ENCODE measurements around the gene GNRH2. TPM values are rescaled to one million over a fixed set of nuclear protein-coding genes. Genes with fewer than 3 reads are reported as not detected.
"Not testable (repeated sequence)": the region's sequence is repeated elsewhere in the genome, so short reads cannot be mapped to it uniquely, and the experiment has no call there.

Gene GNRH2
- total RNA-seq (1 to 10 TPM in 1 of 4 donors, under 1 TPM in 1, not detected in 2; 0.79 to 1.5 TPM), polyA plus RNA-seq (0.75 TPM)
- long read RNA-seq, donor 1, result 0 reads
- long read RNA-seq, donor 2, partial matches to known transcripts, result 0 of 1 reads
- long read RNA-seq, donor 2, other reads (novel, unspliced or antisense), result 1 of 1 reads
- long read RNA-seq, donor 3, partial matches to known transcripts, result 0 of 1 reads
- long read RNA-seq, donor 3, other reads (novel, unspliced or antisense), result 1 of 1 reads
- long read RNA-seq, donor 4, result 0 reads

- Histone ChIP-seq H3K9me3 (ENCODE audit: control insufficient read depth, low read length) (no peaks in the 10 kb centered on the region), H3K4me3 (ENCODE audit: low read length) (no peak within 1 kb of the TSS), H3K27ac (ENCODE audit: low read length) (peak within 1 kb of the TSS; percentile 66), H3K27me3 (ENCODE audit: control insufficient read depth, insufficient read depth) (no peaks in the 10 kb centered on the region), H3K4me1 (ENCODE audit: control insufficient read depth, insufficient read depth, low read length) (peaks cover 2% of the 10 kb centered on the region)
- intact Hi-C loops (cut with DNase I), result no loop called here
- no peak for ATAC-seq
- no peak for DNase-seq
- WGBS, result 78% methylated on average over 3 of the region's 3 CpGs
Measured at GRCh38 chr20:3043322-3043721, at the start of gene GNRH2. TSS of gene GNRH2 (plus strand) at chr20:3043622. CDS start at chr20:3044415, 793 bp downstream.

- Histone ChIP-seq H3K4me3 (ENCODE audit: low read length) (no peak overlapping the region), H3K4me1 (ENCODE audit: control insufficient read depth, insufficient read depth, low read length) (no peaks in the 10 kb centered on the region), H3K9me3 (ENCODE audit: control insufficient read depth, low read length) (no peaks in the 10 kb centered on the region), H3K27ac (ENCODE audit: low read length) (no peak overlapping the region), H3K27me3 (ENCODE audit: control insufficient read depth, insufficient read depth) (no peaks in the 10 kb centered on the region)
- ATAC-seq, result no peak
- intact Hi-C loops (cut with DNase I), result loop anchor here in 1 of 4 donors (10.0 kb wide), 1 partner anchor 121 kb away; the partner anchor contains the start of gene PTPRA
- no peak for DNase-seq
- WGBS, result 78% methylated on average over 2 of the region's 2 CpGs
Measured at GRCh38 chr20:2995796-2996195, 47.6 kb upstream of the GNRH2 start.

GRCh38 chr20:2998728-2999127, 44.7 kb upstream of the GNRH2 start:
- Histone ChIP-seq H3K4me3 (ENCODE audit: low read length) (no peak overlapping the region), H3K27ac (ENCODE audit: low read length) (no peak overlapping the region), H3K9me3 (ENCODE audit: control insufficient read depth, low read length) (no peaks in the 10 kb centered on the region), H3K4me1 (ENCODE audit: control insufficient read depth, insufficient read depth, low read length) (no peaks in the 10 kb centered on the region), H3K27me3 (ENCODE audit: control insufficient read depth, insufficient read depth) (no peaks in the 10 kb centered on the region)
- ATAC-seq (no peak), DNase-seq (no peak)
- intact Hi-C loops (cut with DNase I), result loop anchor here in 1 of 4 donors (10.0 kb wide), 1 partner anchor 124 kb away; the partner anchor contains the start of gene PTPRA

- H3K27me3 ChIP-seq (ENCODE audit: control insufficient read depth, insufficient read depth), result no peaks in the 10 kb centered on the region
- no peak for DNase-seq
Measured at GRCh38 chr20:3000852-3001523, 42.4 kb upstream of the GNRH2 start.

GRCh38 chr20:3003416-3003815, 40.0 kb upstream of the GNRH2 start:
- intact Hi-C loops (cut with DNase I), result no loop called here
- no peak for ATAC-seq
- H3K4me1 ChIP-seq (ENCODE audit: control insufficient read depth, insufficient read depth, low read length), result no peaks in the 10 kb centered on the region
- no peak overlapping the region for H3K27ac ChIP-seq (ENCODE audit: low read length)
- H3K9me3 ChIP-seq (ENCODE audit: control insufficient read depth, low read length), result no peaks in the 10 kb centered on the region
- WGBS, result 95% methylated on average over 2 of the region's 2 CpGs
- no peaks in the 10 kb centered on the region for H3K27me3 ChIP-seq (ENCODE audit: control insufficient read depth, insufficient read depth)
- H3K4me3 ChIP-seq (ENCODE audit: low read length), result no peak overlapping the region
- no peak for DNase-seq

More at GRCh38 chr20:3000852-3001523, 42.4 kb upstream of the GNRH2 start:
- Histone ChIP-seq H3K4me3 (ENCODE audit: low read length) (no peak overlapping the region), H3K4me1 (ENCODE audit: control insufficient read depth, insufficient read depth, low read length) (no peaks in the 10 kb centered on the region), H3K27ac (ENCODE audit: low read length) (no peak overlapping the region), H3K9me3 (ENCODE audit: control insufficient read depth, low read length) (no peaks in the 10 kb centered on the region)
- intact Hi-C loops (cut with DNase I), result no loop called here
- WGBS, result 51% methylated on average over 7 of the region's 7 CpGs
- ATAC-seq, result peak; percentile 58 to 62

- Histone ChIP-seq H3K4me3 (ENCODE audit: low read length) (no peak overlapping the region), H3K27me3 (ENCODE audit: control insufficient read depth, insufficient read depth) (no peaks in the 10 kb centered on the region), H3K4me1 (ENCODE audit: control insufficient read depth, insufficient read depth, low read length) (no peaks in the 10 kb centered on the region), H3K27ac (ENCODE audit: low read length) (no peak overlapping the region), H3K9me3 (ENCODE audit: control insufficient read depth, low read length) (no peaks in the 10 kb centered on the region)
- DNase-seq (no peak), ATAC-seq (no peak)
- intact Hi-C loops (cut with DNase I), result no loop called here
- WGBS, result 88% methylated on average over 1 of the region's 1 CpG
Measured at GRCh38 chr20:3010985-3011723, 32.3 kb upstream of the GNRH2 start.

GRCh38 chr20:3011752-3012151, 31.7 kb upstream of the GNRH2 start:
- H3K27ac ChIP-seq (ENCODE audit: low read length), result no peak overlapping the region
- 77% methylated on average over 3 of the region's 3 CpGs for WGBS
- DNase-seq, result no peak
- no peaks in the 10 kb centered on the region for H3K9me3 ChIP-seq (ENCODE audit: control insufficient read depth, low read length)
- no peaks in the 10 kb centered on the region for H3K4me1 ChIP-seq (ENCODE audit: control insufficient read depth, insufficient read depth, low read length)
- intact Hi-C loops (cut with DNase I), result no loop called here
- ATAC-seq, result no peak
- H3K27me3 ChIP-seq (ENCODE audit: control insufficient read depth, insufficient read depth), result no peaks in the 10 kb centered on the region
- H3K4me3 ChIP-seq (ENCODE audit: low read length), result no peak overlapping the region

GRCh38 chr20:3013771-3014170, 29.7 kb upstream of the GNRH2 start:
- H3K9me3 ChIP-seq (ENCODE audit: control insufficient read depth, low read length), result no peaks in the 10 kb centered on the region
- no peak for DNase-seq
- no peaks in the 10 kb centered on the region for H3K27me3 ChIP-seq (ENCODE audit: control insufficient read depth, insufficient read depth)
- intact Hi-C loops (cut with DNase I), result no loop called here
- no peak overlapping the region for H3K4me3 ChIP-seq (ENCODE audit: low read length)
- no peaks in the 10 kb centered on the region for H3K4me1 ChIP-seq (ENCODE audit: control insufficient read depth, insufficient read depth, low read length)
- no peak overlapping the region for H3K27ac ChIP-seq (ENCODE audit: low read length)
- 99% methylated on average over 5 of the region's 5 CpGs for WGBS
- ATAC-seq, result no peak

GRCh38 chr20:3014179-3014578, 29.2 kb upstream of the GNRH2 start:
- DNase-seq (no peak), ATAC-seq (no peak)
- no peaks in the 10 kb centered on the region for H3K27me3 ChIP-seq (ENCODE audit: control insufficient read depth, insufficient read depth)
- 97% methylated on average over 7 of the region's 7 CpGs for WGBS
- H3K4me1 ChIP-seq (ENCODE audit: control insufficient read depth, insufficient read depth, low read length), result no peaks in the 10 kb centered on the region
- H3K27ac ChIP-seq (ENCODE audit: low read length), result no peak overlapping the region
- H3K4me3 ChIP-seq (ENCODE audit: low read length), result no peak overlapping the region
- no peaks in the 10 kb centered on the region for H3K9me3 ChIP-seq (ENCODE audit: control insufficient read depth, low read length)
- intact Hi-C loops (cut with DNase I), result no loop called here

- intact Hi-C loops (cut with DNase I), result no loop called here
- Histone ChIP-seq H3K27ac (ENCODE audit: low read length) (no peak overlapping the region), H3K4me1 (ENCODE audit: control insufficient read depth, insufficient read depth, low read length) (no peaks in the 10 kb centered on the region), H3K27me3 (ENCODE audit: control insufficient read depth, insufficient read depth) (no peaks in the 10 kb centered on the region), H3K9me3 (ENCODE audit: control insufficient read depth, low read length) (no peaks in the 10 kb centered on the region), H3K4me3 (ENCODE audit: low read length) (no peak overlapping the region)
- ATAC-seq (no peak), DNase-seq (no peak)
- WGBS, result 84% methylated on average over 3 of the region's 3 CpGs
Measured at GRCh38 chr20:3014662-3015061, 28.8 kb upstream of the GNRH2 start.

- H3K4me1 ChIP-seq (ENCODE audit: control insufficient read depth, insufficient read depth, low read length); H3K9me3 ChIP-seq (ENCODE audit: control insufficient read depth, low read length); H3K4me3 ChIP-seq (ENCODE audit: low read length); DNase-seq; H3K27me3 ChIP-seq (ENCODE audit: control insufficient read depth, insufficient read depth); H3K27ac ChIP-seq (ENCODE audit: low read length); intact Hi-C loops (cut with DNase I); ATAC-seq: not testable (repeated sequence)
- WGBS, result 97% methylated on average over 5 of the region's 5 CpGs
Measured at GRCh38 chr20:3015302-3015701, 28.1 kb upstream of the GNRH2 start.

All from right cardiac atrium (tissue), 5 donors.